ENCODE data around the gene PRPF31.
"Not testable (repeated sequence)": the region's sequence is repeated elsewhere in the genome, so short reads cannot be mapped to it uniquely, and the experiment has no call there.

The PRPF31 gene
- 8.8 to 46.9 (median 31.0) reads per million in 18 experiments for total RNA-seq

- DNase-seq = peak; percentile 98 to 99
Observed at GRCh38 chr19:54115109-54116063, at the start of gene PRPF31, which contains the start of gene TFPT. PRPF31 (plus strand) TSS chr19:54115754; CDS start chr19:54118279, 2,525 bp downstream. TFPT (minus strand) TSS chr19:54115657; CDS start chr19:54115269, 388 bp downstream.

- DNase-seq = no peak
Observed at GRCh38 chr19:54069470-54069869, 46.1 kb upstream of the PRPF31 start.

- no peak for DNase-seq
Observed at GRCh38 chr19:54073829-54074228, 41.7 kb upstream of the PRPF31 start.

- DNase-seq = no peak
Observed at GRCh38 chr19:54074851-54075250, 40.7 kb upstream of the PRPF31 start.

GRCh38 chr19:54077334-54077733 lies 38.2 kb upstream of the PRPF31 start:
- peak; percentile 72 to 84 for DNase-seq

GRCh38 chr19:54081032-54081431 lies 34.5 kb upstream of the PRPF31 start, which contains the start of gene TARM1:
TARM1 (minus strand) TSS chr19:54081365; CDS start chr19:54081340, 25 bp downstream.
- DNase-seq = peak in 1 of 2 donors; percentile 15

GRCh38 chr19:54084410-54084809 lies 31.1 kb upstream of the PRPF31 start:
- no peak for DNase-seq

GRCh38 chr19:54094426-54095000 lies 21.0 kb upstream of the PRPF31 start:
- no peak for DNase-seq

GRCh38 chr19:54095136-54095858 lies 20.3 kb upstream of the PRPF31 start:
- no peak for DNase-seq

- DNase-seq = peak in 1 of 2 donors; percentile 19
Observed at GRCh38 chr19:54095859-54096616, 19.5 kb upstream of the PRPF31 start.

- peak in 1 of 2 donors; percentile 57 for DNase-seq
Observed at GRCh38 chr19:54096617-54097106, 18.9 kb upstream of the PRPF31 start.

GRCh38 chr19:54099190-54099902 lies 16.2 kb upstream of the PRPF31 start:
- DNase-seq = peak; percentile 74 to 81

GRCh38 chr19:54099903-54100255 lies 15.7 kb upstream of the PRPF31 start:
- DNase-seq = not testable (repeated sequence)

- DNase-seq = peak; percentile 86 to 87
Observed at GRCh38 chr19:54100561-54100960, 15.0 kb upstream of the PRPF31 start, which contains the start of gene OSCAR. OSCAR (minus strand) TSS chr19:54100803; CDS start chr19:54100792, 11 bp downstream.

GRCh38 chr19:54102421-54103169 lies 13.0 kb upstream of the PRPF31 start, which contains the start of gene NDUFA3:
NDUFA3 (plus strand) TSS chr19:54102855; CDS start chr19:54102879, 24 bp downstream.
- peak; percentile 99 to 100 for DNase-seq

GRCh38 chr19:54104998-54105715 lies 10.4 kb upstream of the PRPF31 start:
- DNase-seq = peak; percentile 24 to 49

- DNase-seq = no peak
Observed at GRCh38 chr19:54105796-54106195, 9.8 kb upstream of the PRPF31 start.

GRCh38 chr19:54106716-54107115 lies 8.8 kb upstream of the PRPF31 start:
- DNase-seq = no peak

- DNase-seq = no peak
Observed at GRCh38 chr19:54107876-54108490, 7.6 kb upstream of the PRPF31 start.
